GM06990 (cell line): ENCODE data around the gene LHFPL5.

Source experiments
- DNase-seq: peaks from one replicate; pipeline ENCODE4 v3.0.0-alpha.2; 2011; ENCODE audit not compliant: insufficient read length; ENCODE audit errors: extremely low read depth
- H3K27me3 ChIP-seq: replicated peaks from 2 replicates; pipeline ENCODE4 v1.6.0; 2011; ENCODE audit warnings: low read length; ENCODE audit not compliant: control insufficient read depth, insufficient read depth
- H3K36me3 ChIP-seq: 2 replicates; pipeline ENCODE4 v1.5.1; 2011; ENCODE audit warnings: low read length; ENCODE audit not compliant: control insufficient read depth, insufficient read depth
- H3K4me3 ChIP-seq: replicated peaks from 2 replicates; pipeline ENCODE4 v1.5.1; 2011; ENCODE audit warnings: low read depth, mild to moderate bottlenecking, control low read depth, low read length
- TF ChIP-seq, protein P1 (sequence below): IDR thresholded peaks from 2 replicates; pipeline ENCODE4 v1.5.1; 2011; ENCODE audit warnings: low read length, control low read depth, mild to moderate bottlenecking, inconsistent platforms; ENCODE audit not compliant: insufficient read depth, poor library complexity, severe bottlenecking

LHFPL5 gene

DNA sequence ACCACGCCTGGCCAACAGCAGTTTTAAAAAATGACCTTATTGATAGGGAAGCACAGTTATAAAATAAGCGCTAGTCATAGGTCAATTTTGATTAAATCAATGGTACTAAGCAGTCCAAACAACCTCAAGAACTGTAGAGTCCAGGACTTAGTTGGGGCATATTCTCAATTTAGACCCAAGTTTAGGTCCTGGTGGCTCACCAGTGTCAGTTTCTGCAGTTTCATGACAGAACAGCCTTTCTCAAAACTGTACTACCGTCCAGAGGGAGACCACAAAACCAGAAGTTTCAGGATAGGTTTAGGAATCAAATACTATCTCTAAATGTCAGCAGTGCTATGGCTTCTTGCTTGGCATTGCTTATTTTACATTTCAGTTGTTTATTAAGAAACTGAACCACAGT lies 39.1 kb downstream of the LHFPL5 start:
- TF ChIP-seq, protein P1, sequence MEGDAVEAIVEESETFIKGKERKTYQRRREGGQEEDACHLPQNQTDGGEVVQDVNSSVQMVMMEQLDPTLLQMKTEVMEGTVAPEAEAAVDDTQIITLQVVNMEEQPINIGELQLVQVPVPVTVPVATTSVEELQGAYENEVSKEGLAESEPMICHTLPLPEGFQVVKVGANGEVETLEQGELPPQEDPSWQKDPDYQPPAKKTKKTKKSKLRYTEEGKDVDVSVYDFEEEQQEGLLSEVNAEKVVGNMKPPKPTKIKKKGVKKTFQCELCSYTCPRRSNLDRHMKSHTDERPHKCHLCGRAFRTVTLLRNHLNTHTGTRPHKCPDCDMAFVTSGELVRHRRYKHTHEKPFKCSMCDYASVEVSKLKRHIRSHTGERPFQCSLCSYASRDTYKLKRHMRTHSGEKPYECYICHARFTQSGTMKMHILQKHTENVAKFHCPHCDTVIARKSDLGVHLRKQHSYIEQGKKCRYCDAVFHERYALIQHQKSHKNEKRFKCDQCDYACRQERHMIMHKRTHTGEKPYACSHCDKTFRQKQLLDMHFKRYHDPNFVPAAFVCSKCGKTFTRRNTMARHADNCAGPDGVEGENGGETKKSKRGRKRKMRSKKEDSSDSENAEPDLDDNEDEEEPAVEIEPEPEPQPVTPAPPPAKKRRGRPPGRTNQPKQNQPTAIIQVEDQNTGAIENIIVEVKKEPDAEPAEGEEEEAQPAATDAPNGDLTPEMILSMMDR, result no peak
- DNase-seq, result no peak
- no peak overlapping the region for H3K4me3 ChIP-seq
- H3K27me3 ChIP-seq, result no peaks in the 10 kb centered on the region
- H3K36me3 ChIP-seq, result peaks cover 12% of the 10 kb centered on the region

DNA sequence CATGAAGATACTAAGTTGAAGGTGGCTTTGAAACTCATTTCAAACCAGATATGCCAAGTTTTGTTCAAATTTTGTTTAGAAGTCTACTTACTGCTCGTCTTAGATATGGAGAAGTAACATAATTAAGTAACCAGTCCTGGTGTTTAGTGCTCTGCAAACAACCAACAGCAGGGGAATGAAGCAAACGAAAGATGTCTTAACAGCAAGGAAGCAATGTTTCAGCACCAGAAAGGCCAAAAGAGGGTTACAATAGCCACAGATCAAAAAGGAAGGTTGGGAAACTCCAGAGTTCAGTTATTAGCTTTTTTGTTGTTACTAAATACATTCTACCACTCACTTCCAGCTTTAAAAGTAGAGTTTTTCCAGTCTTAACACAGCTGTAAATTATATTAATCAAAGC lies 45.1 kb downstream of the LHFPL5 start:
- H3K27me3 ChIP-seq, result no peaks in the 10 kb centered on the region
- H3K36me3 ChIP-seq, result peaks cover 14% of the 10 kb centered on the region
- no peak overlapping the region for H3K4me3 ChIP-seq
- TF ChIP-seq, protein P1, result no peak
- no peak for DNase-seq

DNA sequence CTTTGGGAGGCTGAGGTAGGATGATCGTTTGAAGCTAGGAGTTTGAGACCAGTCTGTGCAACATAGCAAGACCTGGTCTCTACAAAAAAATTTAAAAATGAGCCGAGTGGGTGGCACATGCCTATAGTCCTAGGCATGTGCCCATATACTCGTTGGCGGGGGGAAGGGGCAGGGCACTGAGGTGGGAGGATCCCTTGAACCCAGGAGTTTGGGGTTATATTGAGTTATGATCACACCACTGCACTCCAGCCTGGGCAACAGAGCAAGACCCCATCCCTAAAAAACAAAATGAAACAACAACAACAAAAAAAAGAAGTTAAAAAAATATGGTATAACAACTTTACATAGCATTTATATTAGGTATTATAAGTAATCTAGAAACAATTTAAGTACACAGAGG lies 47.8 kb downstream of the LHFPL5 start:
- TF ChIP-seq, protein P1, result no peak
- Histone ChIP-seq H3K36me3 (peaks cover 8% of the 10 kb centered on the region), H3K27me3 (no peaks in the 10 kb centered on the region), H3K4me3 (no peak overlapping the region)
- DNase-seq, result no peak

DNA sequence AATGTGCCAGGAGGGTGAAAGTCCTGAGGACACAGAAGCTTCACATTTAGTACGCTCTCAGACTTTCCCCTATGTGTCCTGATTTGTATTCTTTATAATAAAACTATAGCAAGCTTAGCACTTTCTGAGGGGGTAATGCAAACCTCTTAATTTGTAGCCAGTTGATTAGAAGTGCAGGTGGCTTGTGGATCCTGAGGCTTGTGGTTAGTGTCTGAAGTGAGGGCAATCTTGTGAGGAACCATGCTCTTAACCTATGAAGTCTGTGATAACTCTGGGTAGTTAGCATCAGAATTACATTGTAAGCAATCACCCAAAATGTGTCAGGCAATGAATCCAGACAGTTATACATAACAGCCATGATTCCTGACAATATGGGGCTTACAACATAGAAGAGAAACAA lies 51.1 kb downstream of the LHFPL5 start:
- H3K27me3 ChIP-seq, result no peaks in the 10 kb centered on the region
- no peak for DNase-seq
- H3K4me3 ChIP-seq, result no peak overlapping the region
- TF ChIP-seq, protein P1, result no peak
- peaks cover 7% of the 10 kb centered on the region for H3K36me3 ChIP-seq

DNA sequence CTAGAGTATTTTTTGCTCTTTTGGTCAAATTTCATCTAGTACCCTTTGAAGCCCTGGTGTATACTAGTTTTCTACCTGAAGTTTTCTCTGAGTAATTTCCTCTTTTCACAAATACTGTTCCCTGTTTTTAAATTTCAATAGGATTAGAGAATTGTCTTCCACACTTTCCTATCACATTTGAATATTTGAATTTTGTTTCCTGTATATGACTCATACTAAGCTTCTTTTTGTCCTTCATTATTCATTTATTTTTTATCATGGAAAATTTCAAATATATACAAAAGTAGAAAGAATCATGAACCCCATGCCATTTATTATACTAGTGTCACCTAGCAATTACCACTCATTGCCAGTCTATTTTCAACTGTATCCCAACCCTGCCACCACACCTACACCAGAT lies 52.7 kb downstream of the LHFPL5 start:
- H3K36me3 ChIP-seq, result peaks cover 10% of the 10 kb centered on the region

DNA sequence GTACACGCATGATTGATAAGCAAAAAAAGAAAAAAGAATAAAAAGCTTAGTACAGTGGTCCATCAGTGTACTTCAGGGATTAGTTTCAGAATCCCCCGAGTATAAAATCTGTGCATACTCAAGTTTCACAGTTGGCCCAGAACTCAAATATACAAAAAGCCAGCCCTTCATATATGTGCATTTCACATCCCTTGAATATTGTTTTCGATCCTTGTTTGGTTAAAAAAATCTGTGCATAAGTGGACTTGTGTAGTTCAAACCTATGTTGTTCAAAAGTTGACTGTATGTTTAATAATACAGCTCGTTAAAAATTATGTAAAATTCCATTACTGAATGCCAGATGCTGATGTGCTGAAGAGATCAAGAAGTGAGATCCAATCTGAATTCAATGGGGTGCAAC lies 54.2 kb downstream of the LHFPL5 start:
- TF ChIP-seq, protein P1, result no peak
- peaks cover 9% of the 10 kb centered on the region for H3K36me3 ChIP-seq
- no peak overlapping the region for H3K4me3 ChIP-seq
- DNase-seq, result no peak
- no peaks in the 10 kb centered on the region for H3K27me3 ChIP-seq

More for the DNA sequence above, 52.7 kb downstream of the LHFPL5 start:
- TF ChIP-seq, protein P1, result no peak
- Histone ChIP-seq H3K27me3 (no peaks in the 10 kb centered on the region), H3K4me3 (no peak overlapping the region)
- no peak for DNase-seq
